UCSD-AML1 (cell line): ENCODE results near the gene RHO.

ENCODE experiments used
- DNase-seq: peaks from one replicate; lab custom pipeline; 2025; ENCODE audit not compliant: unreplicated experiment; lab: John Stamatoyannopoulos, UW

Gene RHO

GRCh38 chr3:129518581-129518980 lies 9.9 kb upstream of the RHO start:
- DNase-seq, result no peak

GRCh38 chr3:129519449-129519848 lies 9.0 kb upstream of the RHO start:
- no peak for DNase-seq

- DNase-seq, result no peak
Observed at GRCh38 chr3:129519896-129520715, 8.3 kb upstream of the RHO start.

GRCh38 chr3:129520960-129521359 lies 7.5 kb upstream of the RHO start:
- DNase-seq, result no peak

GRCh38 chr3:129521611-129522010 lies 6.8 kb upstream of the RHO start:
- no peak for DNase-seq

- no peak for DNase-seq
Observed at GRCh38 chr3:129522953-129523352, 5.5 kb upstream of the RHO start.

- DNase-seq, result no peak
Observed at GRCh38 chr3:129524081-129524480, 4.4 kb upstream of the RHO start.

- DNase-seq, result no peak
Observed at GRCh38 chr3:129525341-129525968, 3.0 kb upstream of the RHO start.

GRCh38 chr3:129526121-129526900 lies 2.1 kb upstream of the RHO start:
- DNase-seq, result no peak

GRCh38 chr3:129527262-129527661 lies 1.2 kb upstream of the RHO start:
- no peak for DNase-seq

GRCh38 chr3:129529436-129530210 lies 1.2 kb downstream of the RHO start:
- DNase-seq, result no peak

GRCh38 chr3:129530251-129530791 lies 1.9 kb downstream of the RHO start:
- DNase-seq, result no peak

- DNase-seq, result no peak
Observed at GRCh38 chr3:129530821-129531220, 2.4 kb downstream of the RHO start.

GRCh38 chr3:129531699-129532098 lies 3.3 kb downstream of the RHO start:
- no peak for DNase-seq

GRCh38 chr3:129532261-129532660 lies 3.8 kb downstream of the RHO start:
- DNase-seq, result no peak

- no peak for DNase-seq
Observed at GRCh38 chr3:129533406-129533805, 5.0 kb downstream of the RHO start.

GRCh38 chr3:129534428-129535027 lies 6.1 kb downstream of the RHO start:
- no peak for DNase-seq

- no peak for DNase-seq
Observed at GRCh38 chr3:129535075-129535474, 6.6 kb downstream of the RHO start.

GRCh38 chr3:129536374-129536667 lies 7.9 kb downstream of the RHO start:
- DNase-seq, result no peak

- DNase-seq, result no peak
Observed at GRCh38 chr3:129536804-129537203, 8.4 kb downstream of the RHO start.

GRCh38 chr3:129539206-129539605 lies 10.8 kb downstream of the RHO start:
- DNase-seq, result no peak
